SW480 (cell line): ENCODE data around the gene CACNA1G.

Experiments used
- DNase-seq: peaks from one replicate; pipeline ENCODE4 v3.0.0-alpha.2; 2016; ENCODE audit warnings: low spot score

Gene CACNA1G

GRCh38 chr17:50656509-50656908 is 96.0 kb downstream of the CACNA1G start:
- no peak for DNase-seq

GRCh38 chr17:50657054-50657453 is 96.5 kb downstream of the CACNA1G start:
- no peak for DNase-seq

GRCh38 chr17:50657627-50658026 is 97.1 kb downstream of the CACNA1G start:
- no peak for DNase-seq

GRCh38 chr17:50658616-50659015 is 98.1 kb downstream of the CACNA1G start:
- no peak for DNase-seq

- no peak for DNase-seq
Observed at GRCh38 chr17:50659179-50659578, 98.7 kb downstream of the CACNA1G start.

GRCh38 chr17:50660042-50660886 is 99.7 kb downstream of the CACNA1G start:
- DNase-seq: no peak

GRCh38 chr17:50660887-50661345 is 100.4 kb downstream of the CACNA1G start:
- DNase-seq: no peak

- no peak for DNase-seq
Observed at GRCh38 chr17:50661348-50661747, 100.8 kb downstream of the CACNA1G start.

- DNase-seq: peak; percentile 91
Observed at GRCh38 chr17:50661795-50662391, 101.4 kb downstream of the CACNA1G start.

- no peak for DNase-seq
Observed at GRCh38 chr17:50662632-50663225, 102.2 kb downstream of the CACNA1G start.

GRCh38 chr17:50663812-50664374 is 103.4 kb downstream of the CACNA1G start:
- DNase-seq: no peak

GRCh38 chr17:50664788-50665458 is 104.4 kb downstream of the CACNA1G start:
- no peak for DNase-seq

GRCh38 chr17:50665838-50666237 is 105.3 kb downstream of the CACNA1G start:
- DNase-seq: no peak

- DNase-seq: no peak
Observed at GRCh38 chr17:50666316-50666715, 105.8 kb downstream of the CACNA1G start.

GRCh38 chr17:50667259-50668024 is 106.9 kb downstream of the CACNA1G start:
- no peak for DNase-seq

- DNase-seq: no peak
Observed at GRCh38 chr17:50668025-50668837, 107.7 kb downstream of the CACNA1G start.

GRCh38 chr17:50668838-50669581 is 108.5 kb downstream of the CACNA1G start:
- DNase-seq: no peak

- DNase-seq: no peak
Observed at GRCh38 chr17:50672071-50672470, 111.6 kb downstream of the CACNA1G start.

GRCh38 chr17:50672831-50673551 is 112.5 kb downstream of the CACNA1G start:
- DNase-seq: no peak
